Sigmoid colon (tissue), 4 donors: Measurements from ENCODE around the gene DOCK11.

ENCODE experiments used
- EP300 ChIP-seq, 4 donors: sonication (generic); formaldehyde crosslinking; IDR thresholded peaks; one replicate each; pipeline ENCODE4 v1.6.1; 2017; ENCODE audit warnings: antibody characterized with exemption in 4 of 4
- POLR2AphosphoS5 ChIP-seq, 4 donors: sonication (generic); formaldehyde crosslinking; IDR thresholded peaks; one replicate each; pipeline ENCODE4 v1.6.1; 2017; ENCODE audit warnings: antibody characterized with exemption in 4 of 4
- TF ChIP-seq, protein P1 (sequence below), 4 experiments: fragments of 450-650 bp in 3 of 4; fragments of 200-600 bp in 1 of 4; IDR thresholded peaks; one replicate each; pipeline ENCODE4 v1.5.1; 2016 to 2019; ENCODE audit warnings: antibody characterized with exemption in 4 of 4, mild to moderate bottlenecking in 3 of 4, moderate library complexity in 2 of 4

DNA sequence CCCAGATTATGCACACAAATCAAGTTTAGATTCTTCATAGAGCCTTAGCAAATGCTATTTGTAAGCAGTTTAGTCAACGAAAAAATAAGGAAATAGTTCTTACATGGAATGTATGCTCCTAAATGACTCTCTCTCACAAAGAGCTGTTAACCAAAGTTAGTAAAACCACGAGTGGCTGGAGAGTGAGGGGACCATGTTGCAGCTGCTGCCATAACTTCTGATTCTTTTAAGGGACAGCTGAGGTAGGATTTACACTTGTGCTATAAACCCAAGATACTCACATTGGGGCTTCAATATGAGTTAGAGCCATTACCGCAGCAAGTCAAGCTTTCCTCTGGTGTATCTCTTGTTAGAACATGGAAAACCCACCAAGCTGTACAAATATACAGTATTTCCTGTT is 2.7 kb downstream of the DOCK11 start:
- TF ChIP-seq, protein P1, sequence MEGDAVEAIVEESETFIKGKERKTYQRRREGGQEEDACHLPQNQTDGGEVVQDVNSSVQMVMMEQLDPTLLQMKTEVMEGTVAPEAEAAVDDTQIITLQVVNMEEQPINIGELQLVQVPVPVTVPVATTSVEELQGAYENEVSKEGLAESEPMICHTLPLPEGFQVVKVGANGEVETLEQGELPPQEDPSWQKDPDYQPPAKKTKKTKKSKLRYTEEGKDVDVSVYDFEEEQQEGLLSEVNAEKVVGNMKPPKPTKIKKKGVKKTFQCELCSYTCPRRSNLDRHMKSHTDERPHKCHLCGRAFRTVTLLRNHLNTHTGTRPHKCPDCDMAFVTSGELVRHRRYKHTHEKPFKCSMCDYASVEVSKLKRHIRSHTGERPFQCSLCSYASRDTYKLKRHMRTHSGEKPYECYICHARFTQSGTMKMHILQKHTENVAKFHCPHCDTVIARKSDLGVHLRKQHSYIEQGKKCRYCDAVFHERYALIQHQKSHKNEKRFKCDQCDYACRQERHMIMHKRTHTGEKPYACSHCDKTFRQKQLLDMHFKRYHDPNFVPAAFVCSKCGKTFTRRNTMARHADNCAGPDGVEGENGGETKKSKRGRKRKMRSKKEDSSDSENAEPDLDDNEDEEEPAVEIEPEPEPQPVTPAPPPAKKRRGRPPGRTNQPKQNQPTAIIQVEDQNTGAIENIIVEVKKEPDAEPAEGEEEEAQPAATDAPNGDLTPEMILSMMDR (IDR thresholded peaks at IDR 0.05): no peak
- TF ChIP-seq EP300 (IDR thresholded peaks at IDR 0.05): no peak
- TF ChIP-seq POLR2AphosphoS5 (IDR thresholded peaks at IDR 0.05): no peak
